ENCODE data around the gene EEF1AKMT3. TPM values are rescaled to one million over a fixed set of nuclear protein-coding genes. Genes with fewer than 3 reads are reported as not detected.

The EEF1AKMT3 gene
- total RNA-seq, 3 donors from 2014 or later = 5.3 to 7.3 (median 6.2) TPM

DNA sequence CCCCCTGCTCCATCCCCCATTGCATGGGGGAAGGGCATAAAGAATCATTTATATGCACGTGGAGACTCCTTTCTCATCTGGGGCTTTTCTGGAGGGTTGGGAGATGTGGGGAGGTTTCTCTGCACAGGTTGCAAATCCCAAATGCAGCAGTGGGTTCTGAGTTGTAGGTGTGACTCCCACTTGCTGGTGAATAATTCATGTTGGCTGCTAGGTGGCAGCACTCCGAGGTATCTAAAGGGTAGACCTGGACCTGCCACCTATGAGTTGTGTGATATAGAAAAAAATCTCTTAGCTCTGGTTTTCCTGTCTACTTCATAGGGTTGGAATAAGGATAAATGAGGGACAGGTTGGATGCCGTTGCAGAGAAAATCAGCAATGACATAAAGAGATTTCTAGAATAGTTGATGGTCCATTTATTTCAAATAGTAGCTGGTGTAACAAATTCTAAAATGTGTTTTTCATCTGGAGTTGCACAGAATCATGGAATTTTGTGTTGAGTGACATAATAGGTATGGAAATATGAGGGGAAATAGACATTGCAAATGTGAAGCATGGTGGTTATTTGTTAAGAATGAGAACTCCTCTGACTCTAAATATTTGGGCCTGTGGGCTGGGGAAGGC is 12.9 kb upstream of the EEF1AKMT3 start:
- intact Hi-C loops (cut with DNase I, micrococcal nuclease) = no loop called here
- Histone ChIP-seq H3K4me3 (no peak overlapping the region), H3K36me3 (ENCODE audit: low read depth) (no peaks in the 10 kb centered on the region), H3K4me1 (ENCODE audit: low read depth) (peaks cover 14% of the 10 kb centered on the region), H3K9me3 (no peaks in the 10 kb centered on the region)
- peak in 1 of 3 donors; percentile 42 for DNase-seq
- TF ChIP-seq, protein P1, sequence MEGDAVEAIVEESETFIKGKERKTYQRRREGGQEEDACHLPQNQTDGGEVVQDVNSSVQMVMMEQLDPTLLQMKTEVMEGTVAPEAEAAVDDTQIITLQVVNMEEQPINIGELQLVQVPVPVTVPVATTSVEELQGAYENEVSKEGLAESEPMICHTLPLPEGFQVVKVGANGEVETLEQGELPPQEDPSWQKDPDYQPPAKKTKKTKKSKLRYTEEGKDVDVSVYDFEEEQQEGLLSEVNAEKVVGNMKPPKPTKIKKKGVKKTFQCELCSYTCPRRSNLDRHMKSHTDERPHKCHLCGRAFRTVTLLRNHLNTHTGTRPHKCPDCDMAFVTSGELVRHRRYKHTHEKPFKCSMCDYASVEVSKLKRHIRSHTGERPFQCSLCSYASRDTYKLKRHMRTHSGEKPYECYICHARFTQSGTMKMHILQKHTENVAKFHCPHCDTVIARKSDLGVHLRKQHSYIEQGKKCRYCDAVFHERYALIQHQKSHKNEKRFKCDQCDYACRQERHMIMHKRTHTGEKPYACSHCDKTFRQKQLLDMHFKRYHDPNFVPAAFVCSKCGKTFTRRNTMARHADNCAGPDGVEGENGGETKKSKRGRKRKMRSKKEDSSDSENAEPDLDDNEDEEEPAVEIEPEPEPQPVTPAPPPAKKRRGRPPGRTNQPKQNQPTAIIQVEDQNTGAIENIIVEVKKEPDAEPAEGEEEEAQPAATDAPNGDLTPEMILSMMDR (IDR thresholded peaks at IDR 0.05) = peak; percentile 13
- ATAC-seq = no peak

DNA sequence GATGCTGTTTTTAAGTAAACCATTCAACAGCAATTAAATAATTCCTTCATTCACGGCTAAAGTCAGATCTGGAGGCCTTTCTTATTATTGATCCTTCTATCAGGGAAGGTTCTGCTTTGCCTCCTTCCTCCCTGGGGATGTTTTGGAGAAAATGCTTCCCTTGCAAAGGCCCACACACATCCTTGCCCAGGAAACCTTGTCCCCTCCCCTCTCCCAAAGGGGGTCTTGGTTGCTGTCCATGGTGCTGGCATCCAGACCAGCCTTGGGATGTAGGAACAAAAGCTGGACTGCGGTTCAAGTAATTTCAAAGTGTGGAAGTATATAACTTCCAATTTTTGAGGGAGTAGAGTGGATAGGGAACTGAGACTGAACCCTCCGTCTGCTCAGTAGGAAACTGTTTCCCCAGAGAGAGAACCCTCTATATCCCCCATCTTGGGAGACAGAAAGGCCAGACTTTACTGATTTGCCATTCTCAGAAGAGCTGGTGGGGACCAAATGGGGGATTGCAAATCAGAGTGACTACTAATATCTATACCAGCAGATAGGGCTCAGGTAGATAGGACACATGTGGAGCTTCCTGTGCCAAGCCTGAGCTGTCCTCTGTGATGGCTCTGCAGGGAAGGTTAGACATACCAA is 11.9 kb upstream of the EEF1AKMT3 start:
- Histone ChIP-seq H3K4me1 (ENCODE audit: low read depth) (peaks cover 15% of the 10 kb centered on the region), H3K9me3 (no peaks in the 10 kb centered on the region), H3K4me3 (no peak overlapping the region), H3K36me3 (ENCODE audit: low read depth) (no peaks in the 10 kb centered on the region)
- intact Hi-C loops (cut with DNase I, micrococcal nuclease) = no loop called here
- TF ChIP-seq, protein P1 (IDR thresholded peaks at IDR 0.05) = no peak
- no peak for ATAC-seq
- DNase-seq = no peak

DNA sequence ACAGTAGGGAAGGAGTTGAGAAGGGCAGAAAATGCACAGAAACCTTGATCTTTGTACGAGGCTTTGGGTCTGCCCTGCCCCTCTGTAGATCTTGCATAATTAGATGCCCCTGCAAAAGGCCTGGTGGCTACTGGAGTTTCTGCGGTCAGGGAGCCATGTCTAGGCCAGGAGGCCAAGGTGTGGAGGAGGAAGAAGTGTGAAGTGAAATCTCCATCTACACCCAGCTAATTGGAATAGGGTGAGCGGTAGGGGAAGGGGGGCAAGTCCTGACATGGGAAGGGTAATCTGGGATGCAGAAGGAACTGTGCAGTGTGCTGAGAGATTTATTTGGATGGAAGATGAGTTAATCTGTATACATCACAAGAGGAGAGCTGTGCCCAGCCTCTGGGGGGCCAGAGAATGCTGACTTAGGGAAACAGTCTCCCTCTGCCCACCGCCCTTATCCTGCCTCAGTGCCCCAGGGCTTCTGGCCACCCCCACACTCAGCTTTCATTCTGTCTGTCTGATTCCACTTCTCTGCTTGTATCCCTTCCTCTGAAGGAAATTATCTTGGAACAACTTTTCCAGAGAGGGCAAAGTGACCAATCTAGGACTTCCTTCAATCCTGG is 10.9 kb upstream of the EEF1AKMT3 start:
- Histone ChIP-seq H3K36me3 (ENCODE audit: low read depth) (no peaks in the 10 kb centered on the region), H3K9me3 (no peaks in the 10 kb centered on the region), H3K4me3 (no peak overlapping the region), H3K4me1 (ENCODE audit: low read depth) (peaks cover 19% of the 10 kb centered on the region)
- no peak for ATAC-seq
- TF ChIP-seq, protein P1 (IDR thresholded peaks at IDR 0.05) = no peak
- DNase-seq = no peak
- intact Hi-C loops (cut with DNase I, micrococcal nuclease) = no loop called here

DNA sequence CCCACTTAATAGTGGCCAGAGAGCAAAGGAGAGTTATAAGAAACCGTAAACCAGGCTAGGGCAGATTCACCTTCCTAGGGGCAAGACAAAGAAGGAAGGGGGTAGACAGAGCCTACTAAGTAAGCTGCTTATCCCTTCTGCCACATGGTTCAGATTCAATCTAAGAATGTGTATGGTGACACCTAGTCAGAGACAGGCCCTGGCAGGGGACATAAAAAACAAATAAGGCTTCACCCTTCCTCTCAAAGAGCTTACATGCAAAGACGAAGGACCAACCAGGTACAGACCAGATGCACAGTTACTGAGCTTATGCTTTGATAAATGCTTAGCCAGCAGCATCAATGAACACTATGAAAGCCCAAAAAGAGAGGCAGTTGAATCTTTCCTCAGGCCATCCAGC is 10.0 kb upstream of the EEF1AKMT3 start:
- no peak for ATAC-seq
- intact Hi-C loops (cut with DNase I, micrococcal nuclease) = no loop called here
- TF ChIP-seq, protein P1 (IDR thresholded peaks at IDR 0.05) = no peak
- H3K4me1 ChIP-seq (ENCODE audit: low read depth) = peaks cover 20% of the 10 kb centered on the region
- no peaks in the 10 kb centered on the region for H3K9me3 ChIP-seq
- no peaks in the 10 kb centered on the region for H3K36me3 ChIP-seq (ENCODE audit: low read depth)
- DNase-seq = no peak
- no peak overlapping the region for H3K4me3 ChIP-seq

DNA sequence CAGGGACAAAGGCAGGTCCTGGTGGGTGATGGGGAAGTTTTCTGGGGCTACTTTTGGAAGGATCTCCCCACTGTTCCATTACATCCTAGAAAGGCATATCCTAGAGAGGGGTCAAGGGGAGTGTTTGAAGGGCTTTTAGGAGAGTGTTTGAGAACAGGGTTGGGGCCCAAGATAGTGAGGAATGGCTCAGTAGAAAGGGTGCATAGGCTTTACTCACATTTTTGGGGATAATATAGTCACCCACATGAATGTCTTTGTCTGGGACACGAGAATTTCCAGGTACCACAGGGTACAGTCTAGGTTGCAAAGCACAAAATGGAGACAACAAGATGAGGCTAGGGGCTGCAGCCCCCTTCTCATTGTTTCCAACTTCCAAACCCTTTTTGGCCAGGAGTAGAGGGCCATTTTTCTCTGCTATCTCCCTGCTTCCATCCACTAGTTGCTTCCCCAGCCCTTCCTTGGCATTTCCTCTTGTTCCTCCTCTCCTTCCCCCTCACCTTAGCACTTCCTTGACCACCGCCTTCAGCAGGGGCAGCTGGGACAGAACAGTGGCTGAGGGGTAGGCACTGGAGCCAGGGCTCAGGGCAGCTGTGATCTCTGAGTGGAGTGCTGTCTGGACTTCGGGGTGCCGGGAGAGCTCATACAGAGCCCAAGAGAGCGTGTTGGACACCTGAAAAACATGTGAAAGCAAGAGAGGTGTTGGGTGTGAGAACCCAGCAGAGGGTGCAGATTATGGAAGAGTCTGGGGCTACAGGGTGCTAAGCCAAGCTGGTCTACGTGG is 8.3 kb upstream of the EEF1AKMT3 start:
- DNase-seq (no peak), ATAC-seq (no peak)
- Histone ChIP-seq H3K9me3 (no peaks in the 10 kb centered on the region), H3K4me1 (ENCODE audit: low read depth) (peaks cover 20% of the 10 kb centered on the region), H3K36me3 (ENCODE audit: low read depth) (no peaks in the 10 kb centered on the region), H3K4me3 (no peak overlapping the region)
- intact Hi-C loops (cut with DNase I, micrococcal nuclease) = no loop called here
- TF ChIP-seq, protein P1 (IDR thresholded peaks at IDR 0.05) = no peak

Data from mucosa of descending colon (tissue), 3 donors.